Kasumi-1 (cell line): ENCODE data around the gene TRAF3.

Experiments used
- DNase-seq, 2 experiments: peaks; one replicate each; lab custom pipeline; 2025; lab: John Stamatoyannopoulos, UW

The TRAF3 gene

DNA sequence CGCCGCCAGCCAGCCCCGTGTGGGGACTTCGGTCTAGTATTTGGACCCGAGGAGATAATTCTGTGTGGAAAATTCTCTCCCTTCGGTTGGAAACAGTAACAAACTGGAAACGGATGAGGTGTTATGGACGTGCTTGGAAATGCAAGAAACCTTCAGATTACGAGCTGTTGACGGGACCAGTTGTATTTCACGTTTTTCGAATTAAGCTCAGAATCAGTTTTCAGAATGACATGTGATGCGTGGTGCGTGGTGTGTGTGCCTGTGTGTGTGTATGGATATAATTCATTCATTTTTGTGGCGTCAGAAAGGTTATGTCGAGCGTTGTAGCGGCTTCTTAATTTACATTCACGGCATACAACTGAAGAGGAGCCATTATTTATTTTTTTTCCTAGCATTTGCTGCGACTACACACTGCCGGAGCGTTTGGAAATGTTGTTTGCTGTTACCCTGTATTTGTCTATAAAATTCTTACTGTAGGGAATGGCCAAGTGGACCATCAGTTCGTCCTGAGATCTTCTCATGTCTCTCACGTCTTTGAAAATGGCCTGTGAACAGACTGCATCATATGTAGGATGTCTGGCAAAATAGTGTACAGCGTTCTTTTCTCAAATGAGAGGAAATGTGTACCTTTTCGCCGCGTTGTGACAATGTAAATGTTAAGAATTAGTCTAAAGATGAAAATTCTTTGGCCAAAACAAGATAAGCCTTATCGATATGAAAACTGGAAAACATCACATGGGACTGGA, 1.3 kb downstream of the TRAF3 start:
- DNase-seq = peak; percentile 33 to 37

DNA sequence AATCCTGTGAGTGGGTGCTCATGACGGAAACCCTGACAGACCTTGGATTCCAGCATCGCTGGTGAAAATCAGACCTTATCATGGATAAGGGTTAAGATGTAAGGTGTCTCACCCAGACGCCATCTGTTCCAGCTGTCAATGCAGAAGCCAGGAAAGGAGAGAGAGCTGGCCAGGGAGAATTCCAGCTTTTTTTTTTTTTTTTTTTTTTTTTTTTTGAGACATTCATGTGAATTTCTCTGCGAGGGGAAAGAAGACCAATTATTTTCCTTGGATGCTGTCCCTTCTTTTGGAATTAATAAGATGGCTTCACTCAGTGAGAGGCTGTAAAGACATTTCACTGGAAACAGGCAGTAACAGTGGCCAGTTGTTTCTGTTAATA, 1.8 kb downstream of the TRAF3 start:
- DNase-seq = no peak

DNA sequence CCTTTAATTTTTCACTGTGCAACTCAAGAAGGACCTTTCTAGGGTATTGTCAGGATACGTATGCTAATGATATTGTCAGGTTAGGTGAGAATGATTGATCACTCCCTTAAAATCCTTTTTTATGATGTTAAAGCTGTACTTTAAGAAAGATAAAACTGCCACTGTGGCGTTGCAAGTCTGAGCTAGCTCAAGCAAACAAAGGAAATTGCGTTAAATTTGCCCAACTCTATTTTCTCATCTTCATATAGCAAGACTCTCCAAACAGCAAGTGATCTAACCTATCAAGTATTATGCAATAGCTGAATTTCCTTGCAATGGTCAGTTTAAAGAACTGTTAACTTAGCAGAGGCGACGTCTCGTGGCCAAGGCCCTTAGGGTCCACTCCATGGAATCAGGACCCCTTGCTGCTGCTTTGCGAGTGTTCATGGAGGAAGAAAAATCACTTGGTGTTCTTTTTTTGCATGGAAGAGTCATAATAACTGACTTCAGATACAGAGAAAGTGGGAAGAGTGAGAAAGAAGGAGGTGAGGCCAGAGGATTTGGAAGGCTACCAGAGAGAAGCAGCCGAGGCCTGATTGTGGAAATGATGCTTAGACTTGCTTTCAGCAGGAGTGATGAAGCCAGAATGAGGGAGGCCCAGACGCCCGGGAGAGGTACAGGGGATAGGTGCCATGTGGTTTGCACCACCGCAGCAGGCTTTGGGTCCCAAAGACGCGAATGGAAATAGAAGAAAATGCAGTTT, 2.5 kb downstream of the TRAF3 start:
- no peak for DNase-seq

DNA sequence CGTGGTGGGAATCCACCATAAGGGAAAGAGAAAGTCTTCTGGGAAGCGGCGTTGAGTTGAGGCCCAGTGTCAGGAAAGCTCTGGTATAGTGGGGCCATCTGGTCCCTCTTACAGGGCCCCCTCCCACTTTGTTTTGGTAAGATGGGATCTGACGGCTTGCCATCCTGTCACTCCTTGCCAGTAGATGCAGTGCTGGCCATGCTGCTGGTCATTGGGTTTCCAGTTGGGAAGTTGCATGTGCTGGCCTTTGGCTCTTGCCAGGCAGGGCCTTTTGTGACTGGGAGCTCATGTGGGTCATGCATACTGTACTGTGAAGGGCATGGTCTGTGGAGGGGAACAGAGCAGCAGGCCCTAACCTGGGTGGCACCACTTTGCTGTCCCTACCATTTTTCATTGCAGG, 3.8 kb downstream of the TRAF3 start:
- DNase-seq = no peak

DNA sequence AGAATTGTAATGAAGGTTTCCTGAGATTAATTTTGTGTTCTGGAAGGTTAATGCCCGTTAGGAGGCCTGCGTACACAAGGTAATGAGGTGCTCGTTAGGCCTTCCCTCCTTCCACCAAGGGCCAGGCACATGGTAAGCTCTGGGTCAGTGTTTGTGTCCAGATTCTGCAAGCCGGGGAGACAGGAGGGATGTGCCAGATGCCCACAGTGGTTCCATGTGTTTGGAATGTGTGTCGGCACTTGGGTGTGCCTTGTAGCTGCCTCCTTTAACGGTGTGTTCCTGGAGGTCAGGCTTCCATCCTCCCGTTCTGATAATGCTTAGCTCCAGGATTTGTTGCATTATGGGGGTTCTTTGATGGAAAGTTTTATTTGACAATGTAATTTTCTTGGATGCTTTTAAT, 5.7 kb downstream of the TRAF3 start:
- no peak for DNase-seq

DNA sequence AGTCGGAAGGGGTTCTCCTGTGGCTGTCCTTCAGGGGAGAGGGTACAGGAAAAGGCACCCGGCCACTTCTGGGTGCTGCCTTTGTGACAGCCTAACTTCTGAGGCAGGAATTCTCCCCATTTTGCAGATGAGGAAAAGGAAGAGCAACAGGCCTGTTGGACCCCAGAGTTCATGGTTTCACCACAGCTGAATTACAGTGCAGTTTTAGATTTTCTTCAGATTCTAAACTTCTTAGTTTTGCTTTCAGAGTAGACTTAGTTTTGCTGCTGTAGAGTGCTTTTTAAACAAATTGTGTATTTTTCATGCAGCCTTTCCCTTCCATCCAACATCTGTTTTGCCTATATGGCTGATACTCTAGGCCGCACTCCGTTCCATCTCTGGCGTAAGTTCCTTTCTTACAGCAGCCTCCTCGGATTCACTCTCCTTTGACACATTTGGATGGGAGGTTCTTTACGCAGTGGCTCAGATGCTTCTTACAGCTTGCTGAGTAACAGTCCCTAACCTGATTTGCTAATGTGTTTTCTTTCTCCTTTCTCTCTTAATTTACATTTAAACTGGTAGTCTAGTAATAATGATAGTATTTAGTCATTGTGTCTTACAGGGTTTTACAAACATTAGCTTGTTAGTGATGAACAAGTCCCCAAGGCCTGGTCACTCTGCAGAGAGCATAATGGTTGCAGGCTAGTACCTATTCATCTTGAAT, 7.8 kb downstream of the TRAF3 start:
- no peak for DNase-seq

DNA sequence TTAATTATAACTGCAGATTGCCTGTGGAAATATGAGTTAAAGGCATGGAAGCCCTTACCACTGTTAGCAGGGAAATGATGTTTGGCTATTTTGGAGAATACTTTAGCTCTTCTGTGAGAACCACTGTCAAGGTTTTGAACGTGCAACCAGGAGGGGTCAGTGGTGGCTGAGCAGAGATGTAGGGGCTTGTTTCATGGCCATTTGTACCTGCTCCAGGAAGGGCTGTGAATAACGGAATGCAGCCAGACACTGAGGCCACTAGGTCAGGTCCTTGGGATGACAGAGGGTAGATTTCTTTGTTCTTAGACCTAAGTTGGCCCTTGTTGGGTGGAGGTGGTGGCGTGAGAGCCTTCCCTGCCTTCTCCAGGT, 8.3 kb downstream of the TRAF3 start:
- DNase-seq = no peak

DNA sequence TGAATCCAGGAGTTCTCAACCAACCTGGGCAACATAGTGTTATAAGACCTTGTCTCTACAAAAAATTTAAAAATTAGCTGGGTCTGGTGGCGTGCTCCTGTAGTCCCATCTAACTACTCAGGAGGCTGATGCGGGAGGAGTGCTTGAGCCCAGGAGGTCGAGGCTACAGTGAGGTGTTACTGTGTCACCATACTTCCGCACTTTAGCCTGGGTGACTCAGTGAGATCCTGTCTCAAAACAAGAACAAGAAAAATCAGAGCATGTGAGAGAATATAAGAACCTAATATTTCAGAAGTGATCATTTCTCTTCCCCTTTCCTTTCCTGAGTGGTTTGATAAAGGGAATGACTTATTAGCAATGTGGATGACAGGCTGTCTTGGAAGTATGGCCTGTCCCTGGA, 9.5 kb downstream of the TRAF3 start:
- DNase-seq = no peak

DNA sequence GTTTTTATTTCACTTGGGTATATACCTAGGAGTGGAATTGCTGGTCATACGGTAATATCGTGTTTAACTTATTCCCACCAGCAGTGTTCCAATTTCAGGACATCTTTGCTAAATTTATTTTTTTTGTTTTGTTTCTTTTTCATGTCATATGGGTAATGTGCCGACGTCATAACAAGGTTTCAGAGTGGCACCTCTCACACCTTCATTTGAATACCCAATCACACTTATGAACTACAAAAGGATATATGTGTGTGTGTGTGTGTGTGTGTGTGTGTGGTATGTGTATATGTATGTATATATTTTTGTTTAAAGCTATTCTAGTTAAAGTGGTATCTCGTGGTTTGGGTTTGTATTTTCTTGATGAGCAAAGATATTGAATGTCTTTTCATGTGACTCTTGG, 12.1 kb downstream of the TRAF3 start:
- no peak for DNase-seq

DNA sequence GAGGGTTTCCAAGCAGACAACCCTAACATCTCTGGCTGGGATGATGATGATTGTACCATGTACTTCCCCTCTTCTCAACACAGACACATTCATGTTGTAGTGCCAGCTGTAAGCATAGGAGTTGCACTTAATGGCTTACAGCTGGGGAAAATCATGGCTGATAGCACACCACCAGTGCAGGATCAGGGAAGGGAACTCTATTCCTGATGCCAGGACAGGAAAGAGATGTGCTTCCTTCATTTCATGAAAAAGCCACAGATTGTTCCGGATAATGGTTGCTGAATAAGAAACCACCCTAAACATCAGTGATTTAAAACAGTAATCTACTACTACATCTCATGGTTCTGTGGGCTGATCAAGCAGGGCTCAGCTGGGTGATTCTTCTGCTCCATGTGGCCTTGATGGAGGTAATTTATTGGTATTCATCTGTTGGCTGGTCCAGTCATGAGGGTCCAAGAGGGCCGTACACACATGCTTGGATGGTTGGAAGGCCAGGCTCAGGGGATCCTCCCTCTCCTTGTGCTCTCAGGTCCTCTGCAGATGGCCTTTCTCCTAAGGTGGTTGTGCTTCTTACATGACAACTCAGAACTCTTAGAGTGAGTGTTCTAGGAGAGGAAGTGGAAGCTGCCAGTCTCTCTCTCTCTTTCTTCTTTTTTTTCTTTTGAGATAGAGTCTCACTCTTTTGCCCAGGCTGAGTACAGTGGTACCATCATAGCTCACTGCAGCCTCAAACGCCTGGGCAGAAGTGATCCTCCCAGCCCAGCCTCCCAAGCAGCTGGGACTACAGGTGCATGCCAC, 16.5 kb downstream of the TRAF3 start:
- DNase-seq = no peak

DNA sequence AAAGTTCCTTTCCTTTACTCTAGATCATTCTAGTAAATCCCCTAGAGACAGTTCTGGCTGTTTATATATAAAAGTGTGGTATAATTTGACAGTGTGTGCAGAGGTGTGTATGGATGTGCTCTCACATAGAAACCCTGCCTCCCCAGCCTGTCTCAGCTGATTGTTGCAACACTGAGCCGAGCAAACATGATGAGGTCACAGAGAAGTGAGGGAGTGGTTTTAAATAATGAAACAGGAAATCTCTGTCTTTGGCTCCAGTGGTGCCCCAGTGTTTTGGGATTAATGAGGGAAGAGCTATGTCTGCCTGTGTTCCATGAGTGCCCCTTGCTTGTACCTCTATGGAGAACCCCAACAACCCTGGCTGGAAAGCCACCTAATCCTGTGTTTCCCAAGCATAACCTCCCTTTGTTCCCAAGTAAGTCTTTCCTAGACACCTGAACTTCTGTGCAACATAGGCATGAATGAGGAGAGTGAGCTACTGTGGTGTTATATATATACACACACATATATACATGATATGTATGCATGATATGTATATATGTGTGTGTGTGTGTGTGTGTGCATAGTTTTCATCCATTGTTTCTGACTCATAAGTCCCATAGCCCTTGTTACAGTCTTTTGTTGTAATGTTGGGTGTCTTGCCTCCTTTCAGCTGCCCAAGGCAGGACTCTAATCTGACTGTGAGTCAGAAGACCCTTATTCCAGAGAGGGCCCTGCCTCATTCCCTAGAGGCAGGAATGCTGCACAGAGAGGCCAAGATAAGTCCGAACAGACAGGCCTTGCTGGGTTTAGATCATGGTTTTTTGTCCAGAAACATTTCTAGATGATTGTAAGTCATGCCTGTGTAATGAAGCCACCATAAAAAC, 18.0 kb downstream of the TRAF3 start:
- peak; percentile 21 to 54 for DNase-seq

DNA sequence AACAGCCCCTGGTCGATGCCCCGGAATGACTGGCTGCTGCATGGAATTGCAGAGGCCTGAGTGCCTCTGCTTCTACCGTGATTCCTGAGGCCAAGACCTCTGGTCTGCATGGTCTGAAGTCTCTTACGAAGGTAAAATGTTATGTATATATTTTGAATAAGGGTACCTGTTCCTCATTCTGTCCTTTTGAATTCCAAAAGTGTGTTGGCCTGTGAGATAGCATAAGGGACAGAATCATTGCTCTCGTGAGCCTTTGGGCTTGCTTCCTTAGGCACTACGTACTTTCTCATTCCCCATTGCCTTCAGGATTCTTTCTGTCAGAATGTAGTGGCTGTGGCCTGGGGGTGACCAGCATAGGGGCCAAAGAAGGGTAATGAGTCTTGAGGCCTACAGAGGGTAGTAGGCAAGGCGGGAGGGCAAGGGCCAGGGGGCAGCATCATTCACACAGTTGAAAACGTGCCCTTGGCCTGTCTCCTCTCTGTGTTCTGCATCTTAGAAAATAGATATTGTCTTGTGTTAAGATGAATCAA, 19.5 kb downstream of the TRAF3 start:
- no peak for DNase-seq

DNA sequence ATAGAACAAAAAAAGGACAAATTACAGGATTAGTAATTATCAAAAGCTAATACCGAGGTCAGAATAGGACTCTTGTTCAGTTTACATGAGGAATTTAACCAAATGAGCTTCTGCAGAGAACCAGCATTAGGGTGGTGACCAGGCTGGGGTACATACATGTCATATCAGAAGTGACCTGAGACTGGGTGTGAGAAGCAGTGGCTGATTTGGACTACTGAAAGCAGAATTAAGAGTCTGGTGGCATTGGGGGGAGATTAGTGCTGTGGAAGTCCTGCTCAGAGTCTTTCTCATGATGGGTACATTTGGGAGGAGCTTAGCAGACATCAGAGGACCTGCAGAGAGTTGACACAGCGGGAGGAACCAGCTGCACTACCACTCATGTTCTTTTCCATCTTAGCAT, 21.7 kb downstream of the TRAF3 start:
- no peak for DNase-seq

DNA sequence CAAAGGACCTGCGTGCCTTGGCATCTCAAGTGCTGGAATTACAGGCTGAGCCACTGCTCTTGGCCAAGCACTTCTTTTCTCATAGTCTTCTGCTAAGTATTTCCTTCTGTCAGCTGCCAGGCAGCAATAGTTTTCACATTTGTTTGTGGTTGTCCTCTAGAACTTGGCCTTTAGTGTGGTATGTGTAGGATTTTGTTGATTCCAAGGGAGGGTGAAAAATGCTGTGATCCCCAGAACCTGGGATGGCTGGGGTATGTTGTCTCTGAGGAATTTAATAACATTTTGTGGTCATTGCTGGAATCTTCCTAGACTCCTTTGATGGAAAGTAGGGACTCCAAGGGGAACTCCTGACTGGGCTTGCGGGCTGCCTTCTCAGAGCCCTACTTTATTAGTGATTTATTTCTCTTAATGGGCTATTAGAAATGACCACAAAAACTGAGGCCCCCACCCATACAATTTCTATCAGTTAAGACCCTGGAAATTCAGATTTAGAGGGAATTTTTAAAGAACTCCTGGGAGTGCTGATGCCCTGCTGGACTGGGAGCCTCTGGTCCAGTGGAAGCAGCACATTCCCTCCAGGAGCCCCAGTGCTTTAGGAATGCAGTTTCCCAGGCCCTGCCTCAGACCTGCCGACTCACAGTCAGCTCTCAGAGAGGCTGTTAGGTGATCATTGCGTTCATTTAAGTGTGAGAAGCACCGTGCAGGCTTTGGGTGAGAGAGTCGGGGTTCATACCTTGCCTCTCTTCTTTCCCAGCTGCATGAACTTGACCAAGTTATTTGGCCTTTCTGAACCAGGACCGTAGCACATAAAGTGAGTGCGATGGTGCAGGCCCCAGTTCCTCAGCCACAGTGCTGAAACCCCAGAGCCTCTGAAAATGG, 22.7 kb downstream of the TRAF3 start:
- no peak for DNase-seq

DNA sequence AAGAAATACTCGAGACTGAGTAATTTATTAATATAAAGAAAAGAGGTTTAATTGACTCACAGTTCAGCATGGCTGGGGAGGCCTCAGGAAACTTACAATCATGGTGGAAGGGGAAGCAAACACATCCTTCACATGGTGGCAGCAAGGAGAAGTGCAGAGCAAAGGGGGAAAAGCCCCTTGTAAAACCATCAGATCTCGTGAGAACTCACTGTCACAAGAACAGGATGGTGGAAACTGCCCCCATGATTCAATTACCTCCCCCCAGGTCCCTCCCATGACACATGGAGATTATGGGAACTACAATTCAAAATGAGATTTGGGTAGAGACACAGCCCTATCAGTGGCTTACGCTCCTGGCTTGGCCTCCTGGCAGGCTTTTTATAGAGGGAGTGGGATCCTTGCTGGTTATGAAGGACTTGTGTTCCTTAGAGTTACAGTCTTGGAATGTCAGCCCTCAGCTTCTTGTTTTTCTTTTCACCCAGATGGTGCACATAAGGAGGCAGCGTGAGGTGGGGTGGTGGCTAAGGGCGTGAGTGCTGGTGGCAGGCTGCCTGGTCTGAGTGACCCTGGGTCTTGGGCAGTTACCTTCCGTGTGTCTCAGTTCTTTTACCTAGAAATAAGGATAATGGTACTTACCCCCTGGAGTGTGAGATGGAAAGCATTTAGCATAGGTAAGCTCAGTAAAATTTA, 25.7 kb downstream of the TRAF3 start:
- DNase-seq = no peak

DNA sequence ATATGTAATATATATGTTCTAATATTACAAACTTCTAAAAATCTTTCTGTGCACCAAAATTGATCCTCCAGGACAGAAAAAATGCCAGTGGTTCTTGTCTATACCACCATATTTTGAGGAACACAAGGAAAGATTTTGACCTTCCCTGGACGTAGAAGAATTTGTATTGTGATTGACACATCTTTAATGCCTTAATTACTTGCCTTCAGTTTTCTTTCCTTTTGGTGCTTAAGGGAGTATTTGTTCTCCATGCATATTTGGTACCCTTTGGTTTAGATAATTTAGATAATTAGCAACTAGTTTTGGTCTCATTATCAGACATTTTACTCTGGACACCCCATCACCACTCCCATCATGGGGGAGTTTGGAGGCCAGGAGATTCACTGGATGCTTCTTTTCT, 27.6 kb downstream of the TRAF3 start:
- no peak for DNase-seq

DNA sequence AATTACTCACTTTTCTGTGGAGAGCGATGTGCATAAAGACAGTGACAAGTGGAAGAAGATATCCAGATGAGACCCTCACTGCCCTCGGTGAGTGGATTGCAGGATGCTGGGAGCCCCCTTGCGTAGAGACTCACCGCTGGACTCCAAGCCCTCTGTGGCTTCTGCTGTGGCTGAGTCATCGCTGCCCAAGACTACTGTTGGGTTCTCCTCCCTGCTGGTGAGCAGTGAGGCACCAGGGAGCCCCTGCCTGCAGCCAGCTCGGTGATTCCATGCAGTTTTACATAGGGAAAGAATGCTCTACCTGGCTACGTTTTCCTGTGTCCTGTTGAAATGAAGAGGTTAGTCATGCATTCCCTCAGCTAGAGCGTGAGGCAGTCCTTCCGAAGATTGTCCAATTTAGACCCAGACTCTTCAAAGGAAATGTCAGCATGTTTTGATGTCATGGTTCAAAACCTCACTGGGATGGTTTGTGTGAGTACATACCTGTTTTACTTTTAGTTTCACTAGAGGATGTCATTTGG, 28.2 kb downstream of the TRAF3 start:
- DNase-seq = peak in 1 of 2 experiments; percentile 1

DNA sequence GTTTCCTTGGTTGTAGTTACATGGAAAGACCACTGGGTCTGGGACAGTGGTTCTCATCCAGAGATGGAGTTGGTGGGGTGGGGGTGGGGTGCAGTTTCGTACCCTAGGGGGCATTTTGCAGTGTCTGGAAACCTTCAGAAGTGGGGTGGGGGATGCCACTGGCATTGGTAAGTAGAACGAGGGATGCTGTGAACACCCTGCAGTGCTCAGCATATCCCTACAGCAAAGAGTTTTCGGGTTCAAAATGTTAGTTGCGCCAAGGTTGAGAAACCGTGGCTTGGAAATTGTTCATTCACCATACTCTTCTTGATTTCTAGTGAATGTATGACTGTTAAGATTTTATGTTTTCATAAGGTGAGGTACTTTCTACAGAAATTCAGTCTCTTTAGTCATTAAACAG, 28.7 kb downstream of the TRAF3 start:
- DNase-seq = no peak

DNA sequence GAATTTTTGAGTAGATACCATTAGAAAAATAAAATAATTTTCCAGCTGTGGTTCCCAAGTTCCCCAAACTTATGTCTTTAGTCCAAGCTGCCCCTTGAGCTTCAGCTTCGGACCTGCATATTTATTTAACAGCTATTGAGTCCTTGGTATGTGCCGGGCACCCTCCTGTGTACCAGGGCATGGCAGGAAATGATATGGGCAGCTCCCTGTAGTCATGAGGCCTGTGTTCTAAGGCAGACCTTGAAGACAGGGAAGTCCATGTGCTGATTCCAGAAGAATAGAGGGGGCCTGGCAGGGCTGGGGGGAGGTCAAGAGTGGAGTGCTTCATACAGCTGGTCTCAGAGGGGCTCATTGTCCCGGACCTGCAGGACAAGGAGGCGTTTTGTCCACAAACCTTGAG, 29.2 kb downstream of the TRAF3 start:
- DNase-seq = no peak
